Transverse colon (tissue), 3 donors: Measurements from ENCODE around the gene ZBTB20.

Source experiments
- EP300 ChIP-seq: sonication (generic); formaldehyde crosslinking; IDR thresholded peaks from one replicate; pipeline ENCODE4 v1.6.1; 2017; ENCODE audit warnings: antibody characterized with exemption, low read depth
- POLR2A ChIP-seq: fragments of 450-650 bp; IDR thresholded peaks from one replicate; pipeline ENCODE4 v1.6.1; 2016; ENCODE audit warnings: antibody characterized with exemption, mild to moderate bottlenecking, moderate library complexity
- TF ChIP-seq, protein P1 (sequence below), 5 experiments: fragments of 200-600 bp in 3 of 5; fragments of 450-650 bp in 2 of 5; sonication (generic) in 3 of 5; IDR thresholded peaks; 1 replicate in 2 of 5; 2 replicates in 3 of 5; pipeline ENCODE4 v1.5.1; 2016 to 2017; ENCODE audit warnings: antibody characterized with exemption in 5 of 5, inconsistent platforms in 3 of 5, mild to moderate bottlenecking in 2 of 5, moderate library complexity in 1 of 5

DNA sequence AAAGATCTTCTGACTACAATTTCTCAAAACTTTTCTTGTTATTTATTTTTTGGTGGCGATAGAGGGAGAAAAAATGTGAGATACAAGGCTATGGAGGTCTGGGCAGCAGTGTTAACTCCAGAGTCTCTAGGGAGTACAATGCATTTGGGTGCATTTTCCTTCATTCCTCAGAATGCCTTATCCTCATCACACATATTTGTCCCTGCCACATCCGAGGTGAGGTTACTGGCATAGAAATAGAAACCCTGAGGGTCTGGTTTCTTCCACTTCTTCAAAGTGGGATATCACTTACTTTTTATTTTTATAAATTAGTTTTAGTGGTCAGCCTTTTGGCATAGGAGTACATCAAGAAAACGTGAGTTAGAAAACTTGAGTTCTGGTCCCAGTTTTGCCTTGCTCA, 702.9 kb downstream of the ZBTB20 start:
- TF ChIP-seq, protein P1, sequence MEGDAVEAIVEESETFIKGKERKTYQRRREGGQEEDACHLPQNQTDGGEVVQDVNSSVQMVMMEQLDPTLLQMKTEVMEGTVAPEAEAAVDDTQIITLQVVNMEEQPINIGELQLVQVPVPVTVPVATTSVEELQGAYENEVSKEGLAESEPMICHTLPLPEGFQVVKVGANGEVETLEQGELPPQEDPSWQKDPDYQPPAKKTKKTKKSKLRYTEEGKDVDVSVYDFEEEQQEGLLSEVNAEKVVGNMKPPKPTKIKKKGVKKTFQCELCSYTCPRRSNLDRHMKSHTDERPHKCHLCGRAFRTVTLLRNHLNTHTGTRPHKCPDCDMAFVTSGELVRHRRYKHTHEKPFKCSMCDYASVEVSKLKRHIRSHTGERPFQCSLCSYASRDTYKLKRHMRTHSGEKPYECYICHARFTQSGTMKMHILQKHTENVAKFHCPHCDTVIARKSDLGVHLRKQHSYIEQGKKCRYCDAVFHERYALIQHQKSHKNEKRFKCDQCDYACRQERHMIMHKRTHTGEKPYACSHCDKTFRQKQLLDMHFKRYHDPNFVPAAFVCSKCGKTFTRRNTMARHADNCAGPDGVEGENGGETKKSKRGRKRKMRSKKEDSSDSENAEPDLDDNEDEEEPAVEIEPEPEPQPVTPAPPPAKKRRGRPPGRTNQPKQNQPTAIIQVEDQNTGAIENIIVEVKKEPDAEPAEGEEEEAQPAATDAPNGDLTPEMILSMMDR (IDR thresholded peaks at IDR 0.05): no peak
- TF ChIP-seq POLR2A (no peak), EP300 (no peak)
